Measurements from ENCODE around the gene FOXQ1.

GRCh38 chr6:1297746-1298145 lies 14.2 kb upstream of the FOXQ1 start:
- TF ChIP-seq CTCF (IDR thresholded peaks at IDR 0.05) (no peak), POLR2A (IDR thresholded peaks at IDR 0.05) (no peak)

Measured in prostate gland (tissue), 2 donors.